GM23248 (cell line): ENCODE measurements around the gene TANGO6.

Source experiments
- EZH2 ChIP-seq: fragments of 200-600 bp; sonication (generic); IDR thresholded peaks from 2 replicates; pipeline ENCODE4 v1.6.1; 2018; ENCODE audit warnings: antibody characterized with exemption, mild to moderate bottlenecking; ENCODE audit not compliant: insufficient read depth, poor library complexity, severe bottlenecking
- EZH2phosphoT487 ChIP-seq: fragments of 200-600 bp; sonication (generic); IDR thresholded peaks from 2 replicates; pipeline ENCODE4 v1.6.1; 2018; ENCODE audit warnings: antibody characterized with exemption, moderate library complexity, mild to moderate bottlenecking, low read depth; ENCODE audit not compliant: insufficient read depth

GRCh38 chr16:68859828-68860227 lies 16.5 kb downstream of the TANGO6 start:
- TF ChIP-seq EZH2 (no peak), EZH2phosphoT487 (no peak)
